ENCODE results near the gene OGN.

OGN gene

DNA sequence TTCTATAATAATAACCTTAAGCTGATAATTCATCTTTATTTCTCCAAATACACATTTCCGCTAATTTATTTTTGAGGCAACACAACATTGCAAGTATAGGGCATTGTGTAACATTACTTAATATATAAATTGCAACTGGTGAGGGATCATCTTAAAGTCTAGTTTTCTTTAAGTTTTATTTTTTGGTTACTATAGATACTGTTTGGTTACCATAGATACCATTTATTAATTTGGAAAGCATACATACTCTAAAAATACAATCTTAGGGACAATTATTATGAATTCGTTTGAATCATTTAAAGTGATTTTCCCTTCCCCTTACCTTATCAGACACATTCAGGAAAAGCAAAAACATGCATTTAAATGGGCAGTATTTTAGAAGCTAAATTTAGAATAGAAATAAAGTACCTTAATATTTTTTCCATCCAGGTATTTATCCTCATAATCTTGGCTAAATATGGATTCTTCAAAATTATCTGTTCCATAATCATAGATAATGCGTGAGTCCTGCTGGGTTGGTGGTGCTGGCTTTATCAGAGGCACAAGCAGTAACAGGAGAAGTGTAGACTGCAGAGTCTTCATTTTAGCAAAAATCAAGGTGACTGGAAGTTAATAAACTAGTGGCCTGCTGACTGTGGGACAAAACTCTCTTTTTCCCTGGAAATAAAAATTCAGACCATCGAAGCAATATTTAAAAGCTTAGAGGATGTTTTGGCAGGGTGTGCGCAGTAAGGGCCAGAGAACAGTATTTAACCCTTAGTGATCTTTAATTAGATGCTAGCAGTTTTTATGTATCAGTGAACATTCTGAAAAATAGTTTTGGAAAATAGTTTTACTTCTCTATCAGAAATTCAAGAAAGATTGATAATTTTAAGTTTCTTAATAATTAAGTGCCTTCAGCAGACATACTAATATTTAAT, 1.3 kb downstream of the OGN start:
- DNase-seq, result no peak

DNA sequence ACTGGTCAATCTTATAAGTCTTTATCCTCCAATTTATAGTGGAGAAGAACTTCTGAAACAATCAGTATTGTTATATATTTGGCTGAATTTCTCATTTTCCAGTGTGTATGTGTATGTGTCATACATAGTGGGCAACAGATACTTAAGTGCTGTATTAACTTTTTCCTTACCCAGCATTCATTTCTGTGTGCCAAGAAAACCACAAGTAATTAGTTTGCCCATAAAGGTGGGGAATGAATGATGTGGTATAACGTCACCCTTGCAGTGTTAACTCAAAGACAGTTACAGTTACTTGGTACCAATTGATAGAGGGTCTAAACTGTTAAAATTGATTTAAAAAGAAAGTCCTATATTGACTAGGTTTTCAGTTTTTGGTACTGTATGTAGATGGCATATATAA, 2.0 kb downstream of the OGN start:
- DNase-seq, result no peak

- no peak for DNase-seq
Observed at GRCh38 chr9:92397853-92398252, 6.5 kb downstream of the OGN start.

GRCh38 chr9:92395617-92396016, 8.8 kb downstream of the OGN start:
- DNase-seq, result no peak

DNA sequence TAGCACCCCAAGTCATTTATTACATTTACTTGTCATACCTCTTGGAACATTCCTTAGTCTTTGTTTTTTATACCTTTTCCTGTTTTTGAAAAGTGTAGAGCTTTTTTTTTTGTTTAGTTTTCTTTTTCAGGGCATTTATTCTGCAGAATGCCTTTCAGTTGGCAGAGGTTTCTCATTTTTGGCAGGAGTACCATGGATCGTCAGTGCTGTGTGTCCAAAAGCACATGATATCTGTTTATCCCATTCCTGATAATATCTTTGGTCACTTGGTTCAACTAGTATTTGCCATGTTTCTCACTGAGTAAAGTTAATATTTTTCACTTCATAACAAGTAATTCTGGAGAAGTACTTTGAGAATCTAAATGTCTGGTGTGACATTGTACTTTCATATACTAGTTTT, 10.7 kb downstream of the OGN start:
- no peak for DNase-seq

DNA sequence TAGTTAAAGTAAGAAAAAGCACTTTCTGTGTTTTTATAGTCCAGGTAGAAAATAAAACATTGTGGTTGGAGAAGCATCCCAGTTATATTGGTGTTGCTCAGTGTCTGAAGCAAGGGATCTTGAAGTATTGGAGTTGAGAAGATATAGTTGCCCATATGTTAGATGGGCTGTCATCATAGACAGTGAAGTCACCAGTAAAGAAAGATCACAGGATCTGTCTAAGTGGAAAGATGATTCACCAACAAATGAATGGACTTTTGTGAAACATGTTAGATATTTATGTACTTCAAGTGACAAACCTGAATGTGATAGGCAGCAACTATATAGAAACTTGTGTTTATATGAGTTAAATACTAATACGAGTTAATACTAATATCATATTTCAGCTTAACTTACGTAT, 11.7 kb downstream of the OGN start:
- peak in 1 of 2 donors; percentile 12 for DNase-seq

- no peak for DNase-seq
Observed at GRCh38 chr9:92385953-92386352, 18.4 kb downstream of the OGN start.

DNA sequence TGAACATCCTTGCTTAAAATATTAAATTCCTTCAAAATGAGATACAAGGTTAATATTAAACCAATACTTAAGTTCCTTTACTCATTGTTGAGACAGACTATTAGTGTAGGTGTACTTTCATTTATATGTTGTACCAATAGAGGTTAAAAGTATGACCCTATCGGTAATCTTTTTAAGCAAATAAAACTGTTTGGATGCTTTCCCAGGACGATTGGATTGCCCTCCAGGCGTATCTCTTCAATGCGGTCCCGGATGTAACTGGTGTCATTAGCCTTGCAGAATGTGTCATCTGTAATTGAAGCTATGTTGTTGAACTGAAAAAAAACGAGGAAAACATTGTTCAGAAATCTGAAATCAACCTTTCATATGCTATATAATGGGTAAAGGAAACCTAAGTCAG, 18.9 kb downstream of the OGN start:
- DNase-seq, result no peak

DNA sequence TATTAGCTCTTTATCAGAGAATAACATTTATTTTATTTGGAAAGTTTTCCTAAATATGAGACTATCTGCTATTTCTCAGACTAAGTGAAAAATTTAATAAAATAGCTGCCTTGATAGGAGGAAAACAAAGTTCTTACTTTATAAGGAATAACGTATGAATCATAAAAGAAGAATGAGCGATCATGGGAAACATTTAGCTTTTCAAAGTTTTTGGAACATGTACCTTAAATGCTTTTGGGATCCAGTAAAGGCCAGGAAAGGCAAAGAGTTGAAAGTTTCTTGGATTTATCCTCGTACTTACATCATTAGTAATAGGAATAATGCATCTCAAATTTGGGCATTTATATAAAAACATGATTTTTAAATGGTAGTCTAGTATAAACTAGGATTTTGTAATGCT, 19.4 kb downstream of the OGN start:
- DNase-seq, result no peak

GRCh38 chr9:92384375-92384774, 20.0 kb downstream of the OGN start:
- no peak for DNase-seq

DNA sequence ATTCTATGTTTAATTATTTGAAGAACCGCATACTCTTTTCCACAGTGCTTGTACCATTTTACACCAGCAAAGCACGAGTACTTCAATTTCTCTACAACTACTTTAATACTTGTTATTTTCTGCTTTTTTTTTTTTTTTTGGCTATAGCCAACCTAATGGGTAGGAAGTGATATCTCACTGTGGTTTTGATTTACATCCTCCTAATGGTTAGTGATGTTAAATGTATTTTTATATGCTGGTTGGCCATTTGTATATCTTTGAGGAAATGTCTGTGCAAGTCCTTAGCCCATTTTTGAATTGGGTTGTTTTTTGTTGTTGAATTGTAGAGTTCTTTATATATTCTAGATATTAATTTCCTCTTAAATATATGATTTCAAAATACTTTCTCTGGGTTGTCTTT, 22.6 kb downstream of the OGN start:
- no peak for DNase-seq

GRCh38 chr9:92380603-92381002, 23.8 kb downstream of the OGN start:
- no peak for DNase-seq

GRCh38 chr9:92378865-92379560, 25.4 kb downstream of the OGN start:
- no peak for DNase-seq

DNA sequence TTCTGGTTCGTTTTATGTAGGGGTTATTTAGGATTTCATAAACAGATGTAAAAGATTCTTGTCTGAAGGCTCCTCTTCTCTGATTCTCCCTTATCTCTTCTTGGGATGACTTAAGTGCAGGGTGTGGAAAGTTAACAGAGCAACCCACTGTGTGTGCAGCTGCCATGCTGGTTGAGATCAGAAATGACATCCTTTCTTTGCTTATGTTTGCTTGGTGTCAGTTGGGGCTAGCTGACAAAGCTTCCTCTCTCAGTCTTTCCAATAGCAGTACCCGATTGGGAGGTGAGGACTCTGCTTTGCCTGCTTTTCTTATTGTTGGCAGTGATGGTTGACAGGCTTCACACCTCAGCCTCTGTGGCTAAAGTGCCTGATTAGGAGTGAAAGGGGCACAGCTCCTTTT, 26.5 kb downstream of the OGN start:
- DNase-seq, result no peak

DNA sequence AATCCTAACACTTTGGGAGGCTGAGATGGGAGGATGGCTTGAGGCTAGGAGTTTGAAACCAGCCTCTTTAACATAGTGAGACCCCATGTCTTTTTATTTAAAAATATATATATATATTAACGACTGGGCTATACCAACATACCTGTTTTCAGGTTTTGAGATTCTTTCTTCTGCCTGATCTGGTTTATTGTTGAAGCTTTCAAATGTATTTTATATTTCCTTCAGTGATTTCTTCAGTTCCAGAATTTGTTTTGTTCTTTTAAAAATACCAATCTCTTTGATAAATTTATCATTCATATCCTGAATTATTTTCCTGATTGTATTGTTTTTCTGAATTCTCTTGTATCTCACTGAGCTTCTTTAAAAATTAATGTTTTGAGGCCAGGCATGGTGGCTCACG, 31.2 kb downstream of the OGN start:
- DNase-seq, result no peak

- DNase-seq, result no peak
Observed at GRCh38 chr9:92369075-92369474, 35.3 kb downstream of the OGN start.

DNA sequence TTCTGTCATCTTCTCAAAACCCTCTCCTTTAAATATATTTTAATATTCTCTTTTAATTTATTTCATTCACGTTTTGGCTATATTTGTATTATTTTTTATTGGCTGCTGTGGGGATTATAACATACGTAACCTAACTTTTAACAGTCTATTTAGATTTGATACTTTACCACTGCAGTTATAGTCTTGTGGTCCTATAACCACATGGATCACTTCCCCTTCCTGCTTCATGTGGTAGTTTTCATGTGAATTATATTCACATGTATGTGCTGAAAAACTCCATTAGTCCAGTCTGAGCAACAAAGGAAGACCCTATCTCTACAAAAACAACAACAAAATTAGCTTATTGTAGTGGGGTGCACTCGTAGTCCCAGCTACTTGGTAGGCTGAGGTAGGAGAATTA, 44.3 kb downstream of the OGN start:
- peak in 1 of 2 donors; percentile 6 for DNase-seq

- peak; percentile 9 to 24 for DNase-seq
Observed at GRCh38 chr9:92359394-92359995, 44.9 kb downstream of the OGN start.

DNA sequence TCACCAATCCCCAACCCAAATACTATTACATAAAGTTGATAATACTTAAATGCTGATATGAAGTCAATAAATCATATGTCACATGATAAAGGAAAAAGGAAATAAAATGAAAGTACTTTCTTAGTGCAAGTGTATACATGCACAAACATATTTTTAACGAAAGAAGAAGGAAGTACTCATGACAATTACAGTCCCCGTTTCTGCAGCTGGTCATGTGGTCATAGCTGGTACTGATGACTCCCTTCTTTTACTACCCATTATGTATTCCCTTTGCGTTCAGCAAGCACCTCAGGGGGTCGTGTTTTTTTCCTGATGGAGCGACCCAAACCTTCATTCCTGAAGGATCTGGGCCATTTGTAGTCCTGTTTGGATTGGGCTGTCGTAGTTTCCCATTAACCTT, 51.3 kb downstream of the OGN start:
- peak; percentile 40 to 61 for DNase-seq

DNA sequence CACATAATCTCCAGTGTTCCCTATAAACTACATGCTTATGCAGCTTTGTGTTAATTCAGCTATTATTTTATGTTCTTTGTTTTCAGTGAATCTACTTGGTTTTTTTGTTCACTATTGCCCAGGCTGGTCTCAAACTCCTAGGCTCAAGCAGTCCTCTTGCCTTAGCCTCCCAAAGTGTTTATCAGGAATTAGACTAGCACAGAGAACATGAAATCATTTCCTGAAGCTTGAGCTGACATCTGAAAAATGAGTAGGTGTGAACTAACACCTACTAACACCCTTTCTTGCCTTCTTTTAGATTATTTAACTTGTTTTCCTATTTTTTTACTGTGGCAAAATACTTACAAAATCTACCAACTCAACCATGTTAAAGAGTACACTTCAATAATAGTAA, 53.6 kb downstream of the OGN start:
- no peak for DNase-seq

- DNase-seq, result no peak
Observed at GRCh38 chr9:92349771-92350739, 54.3 kb downstream of the OGN start.

GRCh38 chr9:92345582-92345981, 58.8 kb downstream of the OGN start:
- DNase-seq, result no peak
